ENCODE measurements around the gene CD300C.
"Not testable (repeated sequence)": the region's sequence is repeated elsewhere in the genome, so short reads cannot be mapped to it uniquely, and the experiment has no call there.

The CD300C gene

GRCh38 chr17:74521701-74522201, 24.2 kb downstream of the CD300C start:
- no peak overlapping the region for H2BK5ac ChIP-seq (ENCODE audit: low read depth, low read length, poor library complexity, severe bottlenecking)

GRCh38 chr17:74520790-74521480, 25.0 kb downstream of the CD300C start:
- Histone ChIP-seq H2AFZ (ENCODE audit: low read depth, low read length) (no peak overlapping the region), H4K8ac (ENCODE audit: low read length) (no peak overlapping the region), H2BK120ac (ENCODE audit: low read depth, low read length) (no peak overlapping the region), H3K23ac (ENCODE audit: low read length in 2 of 2) (no peak overlapping the region), H4K91ac (ENCODE audit: low read length) (no peak overlapping the region), H3K4me1 (ENCODE audit: control insufficient read depth, insufficient read depth, low read depth, low read length) (no peaks in the 10 kb centered on the region), H2BK5ac (ENCODE audit: low read depth, low read length, poor library complexity, severe bottlenecking) (no peak overlapping the region), H3K4ac (ENCODE audit: low read depth in 1 of 2, low read length in 2 of 2) (no peak overlapping the region), H3K9ac (ENCODE audit: low read length) (no peak overlapping the region), H3K18ac (ENCODE audit: low read depth in 1 of 2, low read length in 2 of 2) (no peak overlapping the region), H3K9me3 (ENCODE audit: control insufficient read depth, low read length) (peaks cover 14% of the 10 kb centered on the region), H3K4me2 (ENCODE audit: low read length, poor library complexity, severe bottlenecking) (no peak overlapping the region), H3K36me3 (ENCODE audit: control insufficient read depth in 1 of 2, insufficient read depth in 2 of 2, low read depth in 1 of 2, low read length in 2 of 2) (no peaks in the 10 kb centered on the region), H2BK12ac (ENCODE audit: low read length in 2 of 2) (no peak overlapping the region), H3K27me3 (ENCODE audit: control insufficient read depth in 1 of 2, insufficient read depth in 1 of 2, low read length in 2 of 2) (peaks cover 0 to 7% of the 10 kb centered on the region in 2 experiments), H3K4me3 (ENCODE audit: insufficient read depth in 1 of 2, low read depth in 1 of 2, low read length in 2 of 2) (no peak overlapping the region), H3K79me1 (replicated peaks; ENCODE audit: low read length, poor library complexity, severe bottlenecking) (no peaks in the 10 kb centered on the region), H2BK15ac (ENCODE audit: low read depth, poor library complexity, severe bottlenecking) (no peak overlapping the region), H3K27ac (ENCODE audit: low read length, poor library complexity, severe bottlenecking) (no peak overlapping the region), H3K14ac (ENCODE audit: low read length in 2 of 2) (no peak overlapping the region), H2AK5ac (ENCODE audit: low read length, severe bottlenecking) (no peak overlapping the region)
- no peak for DNase-seq
- WGBS = 87% methylated on average over 19 of the region's 21 CpGs

More at GRCh38 chr17:74521701-74522201, 24.2 kb downstream of the CD300C start:
- DNase-seq = no peak
- H3K36me3 ChIP-seq (ENCODE audit: control insufficient read depth in 1 of 2, insufficient read depth in 2 of 2, low read depth in 1 of 2, low read length in 2 of 2) = no peaks in the 10 kb centered on the region
- no peak overlapping the region for H3K4ac ChIP-seq (ENCODE audit: low read depth in 1 of 2, low read length in 2 of 2)
- peaks cover 0 to 8% of the 10 kb centered on the region in 2 experiments for H3K27me3 ChIP-seq (ENCODE audit: control insufficient read depth in 1 of 2, insufficient read depth in 1 of 2, low read length in 2 of 2)
- H3K9ac ChIP-seq (ENCODE audit: low read length) = no peak overlapping the region
- no peak overlapping the region for H3K4me2 ChIP-seq (ENCODE audit: low read length, poor library complexity, severe bottlenecking)
- H4K8ac ChIP-seq (ENCODE audit: low read length) = no peak overlapping the region
- H4K91ac ChIP-seq (ENCODE audit: low read length) = no peak overlapping the region
- H3K4me1 ChIP-seq (ENCODE audit: control insufficient read depth, insufficient read depth, low read depth, low read length) = no peaks in the 10 kb centered on the region
- no peaks in the 10 kb centered on the region for H3K79me1 ChIP-seq (replicated peaks; ENCODE audit: low read length, poor library complexity, severe bottlenecking)
- no peak overlapping the region for H3K14ac ChIP-seq (ENCODE audit: low read length in 2 of 2)
- 86% methylated on average over 6 of the region's 9 CpGs for WGBS
- H3K23ac ChIP-seq (ENCODE audit: low read length in 2 of 2) = no peak overlapping the region
- H2AFZ ChIP-seq (ENCODE audit: low read depth, low read length) = no peak overlapping the region
- peaks cover 14% of the 10 kb centered on the region for H3K9me3 ChIP-seq (ENCODE audit: control insufficient read depth, low read length)
- H3K4me3 ChIP-seq (ENCODE audit: insufficient read depth in 1 of 2, low read depth in 1 of 2, low read length in 2 of 2) = no peak overlapping the region
- no peak overlapping the region for H2BK15ac ChIP-seq (ENCODE audit: low read depth, poor library complexity, severe bottlenecking)
- no peak overlapping the region for H2BK12ac ChIP-seq (ENCODE audit: low read length in 2 of 2)
- no peak overlapping the region for H2BK120ac ChIP-seq (ENCODE audit: low read depth, low read length)
- H3K18ac ChIP-seq (ENCODE audit: low read depth in 1 of 2, low read length in 2 of 2) = no peak overlapping the region
- H2AK5ac ChIP-seq (ENCODE audit: low read length, severe bottlenecking) = no peak overlapping the region
- H3K27ac ChIP-seq (ENCODE audit: low read length, poor library complexity, severe bottlenecking) = no peak overlapping the region

GRCh38 chr17:74520016-74520434, 25.9 kb downstream of the CD300C start:
- Histone ChIP-seq H3K14ac (ENCODE audit: low read length in 2 of 2) (no peak overlapping the region), H3K4me2 (ENCODE audit: low read length, poor library complexity, severe bottlenecking) (no peak overlapping the region), H3K27ac (ENCODE audit: low read length, poor library complexity, severe bottlenecking) (no peak overlapping the region), H2BK15ac (ENCODE audit: low read depth, poor library complexity, severe bottlenecking) (no peak overlapping the region), H4K91ac (ENCODE audit: low read length) (no peak overlapping the region), H3K36me3 (ENCODE audit: control insufficient read depth in 1 of 2, insufficient read depth in 2 of 2, low read depth in 1 of 2, low read length in 2 of 2) (no peaks in the 10 kb centered on the region), H3K23ac (ENCODE audit: low read length in 2 of 2) (no peak overlapping the region), H3K9ac (ENCODE audit: low read length) (no peak overlapping the region), H4K8ac (ENCODE audit: low read length) (no peak overlapping the region), H2BK12ac (ENCODE audit: low read length in 2 of 2) (no peak overlapping the region), H2BK5ac (ENCODE audit: low read depth, low read length, poor library complexity, severe bottlenecking) (no peak overlapping the region), H2AFZ (ENCODE audit: low read depth, low read length) (no peak overlapping the region), H3K4ac (ENCODE audit: low read depth in 1 of 2, low read length in 2 of 2) (no peak overlapping the region), H3K18ac (ENCODE audit: low read depth in 1 of 2, low read length in 2 of 2) (no peak overlapping the region), H2AK5ac (ENCODE audit: low read length, severe bottlenecking) (no peak overlapping the region), H2BK120ac (ENCODE audit: low read depth, low read length) (no peak overlapping the region), H3K4me1 (ENCODE audit: control insufficient read depth, insufficient read depth, low read depth, low read length) (no peaks in the 10 kb centered on the region), H3K79me1 (replicated peaks; ENCODE audit: low read length, poor library complexity, severe bottlenecking) (no peaks in the 10 kb centered on the region), H3K4me3 (ENCODE audit: insufficient read depth in 1 of 2, low read depth in 1 of 2, low read length in 2 of 2) (no peak overlapping the region), H3K27me3 (ENCODE audit: control insufficient read depth in 1 of 2, insufficient read depth in 1 of 2, low read length in 2 of 2) (peaks cover 0 to 7% of the 10 kb centered on the region in 2 experiments), H3K9me3 (ENCODE audit: control insufficient read depth, low read length) (peaks cover 14% of the 10 kb centered on the region)
- no peak for DNase-seq
- WGBS = 93% methylated on average over 3 of the region's 3 CpGs

- not testable (repeated sequence) for H2BK15ac ChIP-seq (ENCODE audit: low read depth, poor library complexity, severe bottlenecking); H3K4me1 ChIP-seq (ENCODE audit: control insufficient read depth, insufficient read depth, low read depth, low read length); H3K18ac ChIP-seq (ENCODE audit: low read depth in 1 of 2, low read length in 2 of 2); H3K4me3 ChIP-seq (ENCODE audit: insufficient read depth in 1 of 2, low read depth in 1 of 2, low read length in 2 of 2); H3K9ac ChIP-seq (ENCODE audit: low read length); H3K36me3 ChIP-seq (ENCODE audit: control insufficient read depth in 1 of 2, insufficient read depth in 2 of 2, low read depth in 1 of 2, low read length in 2 of 2); H2BK12ac ChIP-seq (ENCODE audit: low read length in 2 of 2); H3K23ac ChIP-seq (ENCODE audit: low read length in 2 of 2); H4K91ac ChIP-seq (ENCODE audit: low read length); H2AFZ ChIP-seq (ENCODE audit: low read depth, low read length); H3K14ac ChIP-seq (ENCODE audit: low read length in 2 of 2); H3K79me1 ChIP-seq (replicated peaks; ENCODE audit: low read length, poor library complexity, severe bottlenecking); H3K4me2 ChIP-seq (ENCODE audit: low read length, poor library complexity, severe bottlenecking); H2AK5ac ChIP-seq (ENCODE audit: low read length, severe bottlenecking); H3K27ac ChIP-seq (ENCODE audit: low read length, poor library complexity, severe bottlenecking); H2BK5ac ChIP-seq (ENCODE audit: low read depth, low read length, poor library complexity, severe bottlenecking); H3K4ac ChIP-seq (ENCODE audit: low read depth in 1 of 2, low read length in 2 of 2); H4K8ac ChIP-seq (ENCODE audit: low read length); H3K27me3 ChIP-seq (ENCODE audit: control insufficient read depth in 1 of 2, insufficient read depth in 1 of 2, low read length in 2 of 2); DNase-seq; H2BK120ac ChIP-seq (ENCODE audit: low read depth, low read length)
- 79% methylated on average over 6 of the region's 6 CpGs for WGBS
- peaks cover 12% of the 10 kb centered on the region for H3K9me3 ChIP-seq (ENCODE audit: control insufficient read depth, low read length)
Measured at GRCh38 chr17:74518413-74518981, 27.4 kb downstream of the CD300C start.
